HCT116 (cell line): ENCODE results near the gene DOCK2. TPM values are rescaled to one million over a fixed set of nuclear protein-coding genes. Genes with fewer than 3 reads are reported as not detected.

Experiments used
- ATAC-seq: fragments of 200-7000 bp; cut with Tn5 transposase; 2 replicates; pipeline ENCODE4 v1.9.1; 2020; ENCODE audit warnings: mild to moderate bottlenecking, moderate library complexity
- BruUV-seq: library from RNA; stranded (reverse); fragments of 400-500 nt; replicated peaks from 2 replicates; lab custom pipeline; 2021; lab: Mats Ljungman, UMichigan
- CTCF ChIA-PET: fragments of 300-600 bp; sonication (Branson Sonifier 250); formaldehyde crosslinking; loops from one replicate; lab custom pipeline; 2021; ENCODE audit warnings: antibody characterized with exemption; lab: Charles Lee
- POLR2A ChIA-PET: fragments of 300-600, 350-600 bp; sonication (Branson Sonifier 250); formaldehyde crosslinking; loops from one replicate; lab custom pipeline; 2021; ENCODE audit warnings: antibody characterized with exemption; lab: Charles Lee
- RAD21 ChIA-PET, 2 experiments: fragments of 300-600 bp; sonication (Branson Sonifier 250); formaldehyde crosslinking; loops; one replicate each; lab custom pipeline; 2023; ENCODE audit warnings: low total read pairs in 2 of 2; ENCODE audit not compliant: uncharacterized antibody in 2 of 2, unreplicated experiment in 2 of 2, low non-redundant PET in 1 of 2; lab: Charles Lee
- DNase-seq: peaks from one replicate; pipeline ENCODE4 v3.0.0-alpha.2; 2010; ENCODE audit warnings: low read depth, low spot score
- H2AFZ ChIP-seq: fragments of 200-600 bp; shearing (Covaris generic), sonication (generic); 2 replicates; pipeline ENCODE4 v1.6.1; 2017; ENCODE audit warnings: low read depth, mixed run types, mixed read lengths, antibody characterized with exemption, low read length; ENCODE audit not compliant: poor library complexity, severe bottlenecking
- H3K27ac ChIP-seq: 2 replicates; pipeline ENCODE4 v1.5.1; 2012; ENCODE audit warnings: low read depth, low read length
- H3K27me3 ChIP-seq: fragments of 200-600 bp; sonication (generic); 2 replicates; pipeline ENCODE4 v1.6.1; 2016; ENCODE audit warnings: mixed run types, low read length, mixed read lengths; ENCODE audit not compliant: insufficient read depth
- H3K36me3 ChIP-seq, 2 experiments: fragments of 200-500 bp in 1 of 2; fragments of 200-600 bp in 1 of 2; sonication (Bioruptor generic) in 1 of 2; sonication (generic) in 1 of 2; 2 replicates each; pipeline versions ENCODE4 v1.5.1 to v1.6.1; 2014 to 2016; ENCODE audit warnings: low read length in 2 of 2, inconsistent platforms in 1 of 2, mixed read lengths in 1 of 2, mixed run types in 1 of 2; ENCODE audit not compliant: insufficient read depth in 2 of 2, control insufficient read depth in 1 of 2
- H3K4me1 ChIP-seq, 2 experiments: fragments of 200-600 bp in 1 of 2; sonication (generic) in 1 of 2; 2 replicates each; pipeline versions ENCODE4 v1.5.1 to v1.6.1; 2012 to 2017; ENCODE audit warnings: low read length in 2 of 2, inconsistent platforms in 1 of 2, mild to moderate bottlenecking in 1 of 2, mixed read lengths in 1 of 2, mixed run types in 1 of 2, moderate library complexity in 1 of 2; ENCODE audit not compliant: insufficient read depth in 2 of 2, control insufficient read depth in 1 of 2
- H3K4me2 ChIP-seq: fragments of 200-600 bp; sonication (generic); 2 replicates; pipeline ENCODE4 v1.6.1; 2017; ENCODE audit warnings: mixed run types, low read length, mixed read lengths
- H3K4me3 ChIP-seq, 2 experiments: fragments of 200-600 bp in 1 of 2; sonication (generic) in 1 of 2; replicated peaks in 1 of 2; 2 replicates each; pipeline ENCODE4 v1.5.1; 2011 to 2016; ENCODE audit warnings: low read length in 2 of 2, control low read depth in 1 of 2, low read depth in 1 of 2, mild to moderate bottlenecking in 1 of 2, mixed read lengths in 1 of 2, mixed run types in 1 of 2
- H3K79me2 ChIP-seq: fragments of 200-600 bp; sonication (generic); 2 replicates; pipeline ENCODE4 v1.6.1; 2017; ENCODE audit warnings: mild to moderate bottlenecking, mixed run types, low read length, moderate library complexity, mixed read lengths; ENCODE audit not compliant: insufficient read depth
- H3K9ac ChIP-seq: fragments of 200-600 bp; sonication (generic); 2 replicates; pipeline ENCODE4 v1.6.1; 2016; ENCODE audit warnings: low read length, mixed read lengths
- H3K9me2 ChIP-seq: fragments of 200-600 bp; sonication (generic), shearing (Covaris generic); 2 replicates; pipeline ENCODE4 v1.6.1; 2017; ENCODE audit warnings: mixed run types, mild to moderate bottlenecking, moderate library complexity; ENCODE audit not compliant: insufficient read depth
- H3K9me3 ChIP-seq, 2 experiments: fragments of 200-500 bp in 1 of 2; fragments of 200-600 bp in 1 of 2; sonication (Bioruptor generic) in 1 of 2; sonication (generic) in 1 of 2; 2 replicates each; pipeline ENCODE4 v1.6.1; 2014 to 2017; ENCODE audit warnings: low read length in 2 of 2, mixed read lengths in 2 of 2, inconsistent platforms in 1 of 2, low read depth in 1 of 2, mild to moderate bottlenecking in 1 of 2, mixed run types in 1 of 2, moderate library complexity in 1 of 2; ENCODE audit not compliant: control insufficient read depth in 1 of 2, insufficient read depth in 1 of 2
- H4K20me1 ChIP-seq: fragments of 200-600 bp; sonication (generic), shearing (Covaris generic); 2 replicates; pipeline ENCODE4 v1.6.1; 2017; ENCODE audit warnings: mixed run types, mild to moderate bottlenecking, moderate library complexity; ENCODE audit not compliant: insufficient read depth
- ATF3 ChIP-seq: IDR thresholded peaks from 2 replicates; pipeline ENCODE4 v1.6.1; 2012
- CBX3 ChIP-seq: IDR thresholded peaks from 2 replicates; pipeline ENCODE4 v1.6.1; 2012; ENCODE audit warnings: low read depth
- CTCF ChIP-seq, 3 experiments: fragments of 200-600 bp in 1 of 3; sonication (generic) in 1 of 3; IDR thresholded peaks in 2 of 3; conservative IDR thresholded peaks in 1 of 3; 2 replicates each; pipeline ENCODE4 v1.5.1; 2012 to 2017; ENCODE audit warnings: low read depth in 2 of 3, low read length in 2 of 3, antibody characterized with exemption in 1 of 3, borderline replicate concordance in 1 of 3, control low read depth in 1 of 3, mild to moderate bottlenecking in 1 of 3, mixed read lengths in 1 of 3, mixed run types in 1 of 3, moderate library complexity in 1 of 3; ENCODE audit not compliant: insufficient read depth in 1 of 3
- EGR1 ChIP-seq: IDR thresholded peaks from 2 replicates; pipeline ENCODE4 v1.6.1; 2012; ENCODE audit warnings: low read depth
- FOSL1 ChIP-seq: IDR thresholded peaks from 2 replicates; pipeline ENCODE4 v1.6.1; 2012; ENCODE audit warnings: low read depth
- MAX ChIP-seq: IDR thresholded peaks from 2 replicates; pipeline ENCODE4 v1.6.1; 2012
- RAD21 ChIP-seq: IDR thresholded peaks from 2 replicates; pipeline ENCODE4 v1.6.1; 2012; ENCODE audit warnings: low read depth, mild to moderate bottlenecking
- REST ChIP-seq: IDR thresholded peaks from 2 replicates; pipeline ENCODE4 v1.6.1; 2012; ENCODE audit warnings: low read depth
- SIN3A ChIP-seq: IDR thresholded peaks from 2 replicates; pipeline ENCODE4 v1.6.1; 2012; ENCODE audit warnings: low read depth
- YY1 ChIP-seq: IDR thresholded peaks from 2 replicates; pipeline ENCODE4 v1.6.1; 2011; ENCODE audit warnings: low read length, low read depth, moderate library complexity, mild to moderate bottlenecking; ENCODE audit not compliant: insufficient replicate concordance; ENCODE audit errors: extremely low read depth
- intact Hi-C: fragments of 100-400 bp; cut with micrococcal nuclease; formaldehyde crosslinking; loops from 2 replicates; pipeline ENCODE4 v1.10.0; 2022
- total RNA-seq: library from RNA; stranded (reverse); gene quantifications from one replicate; pipeline ENCODE4 v1.2.1, GENCODE V29; 2021; ENCODE audit not compliant: unreplicated experiment

DOCK2 gene
- total RNA-seq, 1 experiment from 2014 or later: 0.89 TPM

- no peak for ATAC-seq
- Histone ChIP-seq H3K9me2 (no peaks in the 10 kb centered on the region), H3K9ac (no peak overlapping the region), H3K4me1 (no peaks in the 10 kb centered on the region), H4K20me1 (no peaks in the 10 kb centered on the region), H3K9me3 (peaks cover 3 to 7% of the 10 kb centered on the region in 2 experiments; a peak in 2 of 4 replicates), H3K27ac (no peak overlapping the region), H3K4me2 (no peak overlapping the region), H3K4me3 (no peak overlapping the region), H3K79me2 (no peaks in the 10 kb centered on the region), H2AFZ (no peak overlapping the region), H3K27me3 (no peaks in the 10 kb centered on the region), H3K36me3 (no peaks in the 10 kb centered on the region)
- ChIA-PET POLR2A (no interaction called here), CTCF (interaction anchor here (1.2 kb wide), 1 partner anchor 129 kb away, joined by 3 read pairs; the partner anchor contains the start of gene INSYN2B), RAD21 (no interaction called here)
- BruUV-seq: no TSS peak
- intact Hi-C loops: no loop called here
- no peak for DNase-seq
- TF ChIP-seq RAD21: 0 out of 2 replicates have a peak, but pooled peaks have one; percentile 9
- TF ChIP-seq CBX3: 0 out of 2 replicates have a peak, but pooled peaks have one; percentile 34
- no peak for TF ChIP-seq SIN3A
- peak in 2 of 3 experiments; percentile 46 to 50; a peak in 4 of 6 replicates for TF ChIP-seq CTCF (IDR thresholded peaks at IDR 0.05 in 2 of 3, conservative IDR thresholded peaks at IDR 0.05 in 1 of 3; ENCODE audit: borderline replicate concordance in 1 of 3, insufficient read depth in 1 of 3, low read depth in 2 of 3, low read length in 2 of 3)
Measured at GRCh38 chr5:169850409-169850808, 213.3 kb downstream of the DOCK2 start.

GRCh38 chr5:169851321-169851850, 214.3 kb downstream of the DOCK2 start:
- no peaks in the 10 kb centered on the region for H3K27me3 ChIP-seq
- ATAC-seq: no peak

More at GRCh38 chr5:169851321-169851850, 214.3 kb downstream of the DOCK2 start:
- Histone ChIP-seq H3K27ac (no peak overlapping the region), H3K4me3 (no peak overlapping the region), H3K9ac (no peak overlapping the region), H3K36me3 (no peaks in the 10 kb centered on the region), H3K9me3 (peaks cover 3 to 7% of the 10 kb centered on the region in 2 experiments; a peak in 2 of 4 replicates), H2AFZ (no peak overlapping the region), H3K79me2 (no peaks in the 10 kb centered on the region), H4K20me1 (no peaks in the 10 kb centered on the region), H3K4me1 (no peaks in the 10 kb centered on the region), H3K9me2 (no peaks in the 10 kb centered on the region), H3K4me2 (no peak overlapping the region)
- ChIA-PET RAD21 (no interaction called here), CTCF (interaction anchor here (1.2 kb wide), 1 partner anchor 128 kb away, joined by 3 read pairs; the partner anchor contains the start of gene INSYN2B), POLR2A (no interaction called here)
- TF ChIP-seq FOSL1 (no peak), MAX (no peak), ATF3 (no peak), YY1 (no peak), REST (no peak), EGR1 (no peak)
- BruUV-seq: no TSS peak
- intact Hi-C loops: no loop called here
- DNase-seq: no peak
